IMR-90 (cell line): ENCODE measurements around the gene ST7. TPM values are rescaled to one million over a fixed set of nuclear protein-coding genes. Genes with fewer than 3 reads are reported as not detected.

Experiments used
- ATAC-seq: fragments of 200-7000 bp; cut with Tn5 transposase; 2 replicates; pipeline ENCODE4 v1.9.1; 2020; ENCODE audit warnings: low read depth, mild to moderate bottlenecking, moderate library complexity
- BruUV-seq: library from RNA; stranded (reverse); fragments of 400-500 nt; replicated peaks from 2 replicates; lab custom pipeline; 2021; lab: Mats Ljungman, UMichigan
- CTCF ChIA-PET: fragments of 300-600 bp; formaldehyde crosslinking; extraction: SDS; loops from one replicate; lab custom pipeline; 2021; ENCODE audit warnings: antibody characterized with exemption; lab: Yijun Ruan, JAX
- POLR2A ChIA-PET: fragments of 300-600 bp; sonication (Branson Sonifier 250); formaldehyde crosslinking; loops from one replicate; lab custom pipeline; 2022; ENCODE audit warnings: antibody characterized with exemption; ENCODE audit not compliant: unreplicated experiment; lab: Charles Lee
- DNase-seq: peaks from one replicate; pipeline ENCODE4 v3.0.0; 2013
- H2AFZ ChIP-seq: replicated peaks from 2 replicates; pipeline ENCODE3; 2013; ENCODE audit warnings: low read length, mild to moderate bottlenecking; ENCODE audit not compliant: poor library complexity
- H2AK5ac ChIP-seq: 2 replicates; pipeline ENCODE4 v1.6.1; 2013; ENCODE audit warnings: low read depth, low read length, inconsistent platforms
- H2AK9ac ChIP-seq: replicated peaks from 2 replicates; pipeline ENCODE3; 2013; ENCODE audit warnings: mild to moderate bottlenecking, low read depth, low read length, moderate library complexity; ENCODE audit not compliant: poor library complexity
- H2BK120ac ChIP-seq: 2 replicates; pipeline ENCODE4 v1.6.1; 2013; ENCODE audit warnings: low read depth, low read length, inconsistent platforms
- H2BK15ac ChIP-seq: 3 replicates; pipeline ENCODE4 v1.6.1; 2013; ENCODE audit warnings: low read depth, low read length, inconsistent platforms
- H2BK20ac ChIP-seq: 2 replicates; pipeline ENCODE4 v1.6.1; 2013; ENCODE audit warnings: low read depth, mild to moderate bottlenecking, inconsistent platforms, low read length, moderate library complexity
- H2BK5ac ChIP-seq: 2 replicates; pipeline ENCODE4 v1.6.1; 2013; ENCODE audit warnings: mild to moderate bottlenecking, low read depth, low read length, inconsistent platforms; ENCODE audit not compliant: poor library complexity, severe bottlenecking
- H3K14ac ChIP-seq: replicated peaks from 2 replicates; pipeline ENCODE4 v1.6.1; 2013; ENCODE audit warnings: low read depth, low read length, inconsistent platforms
- H3K18ac ChIP-seq: 2 replicates; pipeline ENCODE4 v1.6.1; 2013; ENCODE audit warnings: low read depth, low read length, control low read depth
- H3K23ac ChIP-seq: 2 replicates; pipeline ENCODE4 v1.6.1; 2013; ENCODE audit warnings: low read depth, low read length, inconsistent platforms
- H3K27ac ChIP-seq: 2 replicates; pipeline ENCODE4 v1.5.1; 2013; ENCODE audit warnings: mild to moderate bottlenecking, control low read depth, low read length; ENCODE audit not compliant: insufficient read depth
- H3K27me3 ChIP-seq: 2 replicates; pipeline ENCODE4 v1.6.1; 2013; ENCODE audit warnings: low read length; ENCODE audit not compliant: control insufficient read depth, insufficient read depth
- H3K36me3 ChIP-seq: 2 replicates; pipeline ENCODE4 v1.6.1; 2013; ENCODE audit warnings: low read length, mixed read lengths; ENCODE audit not compliant: control insufficient read depth, insufficient read depth
- H3K4ac ChIP-seq: 2 replicates; pipeline ENCODE4 v1.6.1; 2013; ENCODE audit warnings: low read depth, low read length, inconsistent platforms
- H3K4me1 ChIP-seq: 2 replicates; pipeline ENCODE4 v1.6.1; 2013; ENCODE audit warnings: low read length, mixed read lengths; ENCODE audit not compliant: control insufficient read depth, insufficient read depth
- H3K4me2 ChIP-seq: 2 replicates; pipeline ENCODE4 v1.6.1; 2013; ENCODE audit warnings: low read depth, mild to moderate bottlenecking, control low read depth, low read length, moderate library complexity
- H3K4me3 ChIP-seq: 2 replicates; pipeline ENCODE4 v1.5.1; 2013; ENCODE audit warnings: low read depth, mild to moderate bottlenecking, control low read depth, low read length, moderate library complexity; ENCODE audit not compliant: insufficient read depth
- H3K56ac ChIP-seq: 2 replicates; pipeline ENCODE4 v1.6.1; 2013; ENCODE audit warnings: low read length, inconsistent platforms; ENCODE audit not compliant: insufficient read depth; ENCODE audit errors: extremely low read depth
- H3K79me1 ChIP-seq, 2 experiments: 2 replicates each; pipeline ENCODE4 v1.6.1; 2013; ENCODE audit warnings: low read length in 2 of 2, inconsistent platforms in 1 of 2, low read depth in 1 of 2
- H3K9ac ChIP-seq: 2 replicates; pipeline ENCODE4 v1.6.1; 2013; ENCODE audit warnings: low read depth, low read length, control low read depth
- H3K9me1 ChIP-seq: 2 replicates; pipeline ENCODE4 v1.6.1; 2013; ENCODE audit warnings: low read length, inconsistent platforms; ENCODE audit not compliant: insufficient read depth
- H3K9me3 ChIP-seq: 2 replicates; pipeline ENCODE4 v1.6.1; 2013; ENCODE audit warnings: low read length; ENCODE audit not compliant: control insufficient read depth, insufficient read depth
- H4K20me1 ChIP-seq: 2 replicates; pipeline ENCODE4 v1.6.1; 2013; ENCODE audit warnings: low read length, inconsistent platforms; ENCODE audit not compliant: insufficient read depth
- H4K5ac ChIP-seq: 2 replicates; pipeline ENCODE4 v1.6.1; 2013; ENCODE audit warnings: mild to moderate bottlenecking, low read depth, low read length, control low read depth
- H4K8ac ChIP-seq, 2 experiments: 2 replicates each; pipeline ENCODE4 v1.6.1; 2013; ENCODE audit warnings: low read depth in 2 of 2, low read length in 2 of 2, control low read depth in 1 of 2, inconsistent platforms in 1 of 2
- H4K91ac ChIP-seq: 2 replicates; pipeline ENCODE4 v1.6.1; 2013; ENCODE audit warnings: low read depth, low read length, inconsistent platforms; ENCODE audit not compliant: insufficient read depth
- BHLHE40 ChIP-seq: fragments of 150-350 bp; IDR thresholded peaks from 2 replicates; pipeline ENCODE4 v1.6.1; 2016; ENCODE audit warnings: mild to moderate bottlenecking, low read depth, low read length
- CEBPB ChIP-seq: IDR thresholded peaks from 2 replicates; pipeline ENCODE4 v1.6.1; 2012; ENCODE audit warnings: low read depth, low read length, improper control_type of control experiment
- CHD1 ChIP-seq: IDR thresholded peaks from 2 replicates; pipeline ENCODE4 v1.6.1; 2012; ENCODE audit warnings: low read depth, low read length, improper control_type of control experiment
- CTCF ChIP-seq: conservative IDR thresholded peaks from 2 replicates; pipeline ENCODE4 v1.5.1; 2012; ENCODE audit warnings: mild to moderate bottlenecking, low read depth, low read length, improper control_type of control experiment
- ELK1 ChIP-seq: fragments of 150-350 bp; IDR thresholded peaks from 2 replicates; pipeline ENCODE4 v1.6.1; 2016; ENCODE audit warnings: low read depth, mild to moderate bottlenecking, low read length, moderate library complexity, borderline replicate concordance
- FOS ChIP-seq: fragments of 150-350 bp; IDR thresholded peaks from 2 replicates; pipeline ENCODE4 v1.6.1; 2016; ENCODE audit warnings: low read depth, low read length
- MAFK ChIP-seq: IDR thresholded peaks from 2 replicates; pipeline ENCODE4 v1.6.1; 2012; ENCODE audit warnings: low read depth, low read length, improper control_type of control experiment
- MAZ ChIP-seq: IDR thresholded peaks from 2 replicates; pipeline ENCODE4 v1.6.1; 2012; ENCODE audit warnings: low read depth, mild to moderate bottlenecking, low read length, improper control_type of control experiment, moderate library complexity, borderline replicate concordance
- MXI1 ChIP-seq: IDR thresholded peaks from 2 replicates; pipeline ENCODE4 v1.6.1; 2012; ENCODE audit warnings: low read depth, mild to moderate bottlenecking, low read length, moderate library complexity, borderline replicate concordance
- NFE2L2 ChIP-seq: fragments of 150-350 bp; IDR thresholded peaks from 2 replicates; pipeline ENCODE4 v1.6.1; 2016; ENCODE audit warnings: low read depth, mild to moderate bottlenecking, low read length
- POLR2A ChIP-seq: IDR thresholded peaks from 2 replicates; pipeline ENCODE4 v1.6.1; 2012; ENCODE audit warnings: mild to moderate bottlenecking, low read depth, low read length
- RAD21 ChIP-seq: IDR thresholded peaks from 2 replicates; pipeline ENCODE4 v1.6.1; 2012; ENCODE audit warnings: low read length, improper control_type of control experiment
- RCOR1 ChIP-seq: IDR thresholded peaks from 2 replicates; pipeline ENCODE4 v1.6.1; 2012; ENCODE audit warnings: mild to moderate bottlenecking, low read length, improper control_type of control experiment; ENCODE audit not compliant: insufficient replicate concordance
- RFX5 ChIP-seq: IDR thresholded peaks from 2 replicates; pipeline ENCODE4 v1.8.0; 2012; ENCODE audit warnings: low read depth, mild to moderate bottlenecking, low read length, moderate library complexity
- SMC3 ChIP-seq: fragments of 150-350 bp; IDR thresholded peaks from 2 replicates; pipeline ENCODE4 v1.6.1; 2016; ENCODE audit warnings: low read depth, mild to moderate bottlenecking, antibody characterized with exemption, low read length, moderate library complexity
- USF2 ChIP-seq: fragments of 150-350 bp; IDR thresholded peaks from 2 replicates; pipeline ENCODE4 v1.6.1; 2017; ENCODE audit warnings: mild to moderate bottlenecking, antibody characterized with exemption, low read length, low read depth
- whole genome bisulfite sequencing, 2 experiments: methylation state at CpG; one replicate each; pipeline versions ENCODE4 v1.1.5 to v1.1.7; 2013; ENCODE audit warnings: missing lambda C conversion rate in 2 of 2; ENCODE audit not compliant: insufficient read length in 1 of 2; ENCODE audit errors: extremely low coverage in 2 of 2; 5-methylcytosine and 5-hydroxymethylcytosine counted together
- dilution Hi-C: fragments of 300-500 bp; cut with HindIII; formaldehyde crosslinking; loops from one replicate; pipeline ENCODE4 v1.14.3; 2018; ENCODE audit warnings: low sequenced_read_pairs; ENCODE audit not compliant: unreplicated experiment
- in situ Hi-C: fragments of 300-500 bp; cut with MboI; formaldehyde crosslinking; loops from 3 replicates; pipeline ENCODE4 v1.14.3; 2019; ENCODE audit warnings: low sequenced_read_pairs, inconsistent platforms, mixed read lengths
- intact Hi-C: fragments of 100-400 bp; cut with micrococcal nuclease; formaldehyde crosslinking; loops from 2 replicates; pipeline ENCODE4 v1.10.0; 2022
- polyA plus RNA-seq, 3 experiments: library from polyadenylated mRNA; depleted of rRNA; stranded (reverse); fragments of >200 nt; gene quantifications; 2 replicates each; pipeline ENCODE4 v1.2.3, GENCODE V29; 2012; ENCODE audit warnings: low replicate concordance in 1 of 3
- total RNA-seq: library from RNA; depleted of rRNA; stranded (reverse); fragments of >200 nt; gene quantifications from 2 replicates; pipeline ENCODE4 v1.2.3, GENCODE V29; 2012

ST7 gene
- total and polyA plus RNA-seq, 2 of the 4 experiments (the other 2 are of a cell fraction), result 18.6 to 26.0 TPM

- Histone ChIP-seq H2BK5ac (no peak overlapping the region), H2BK120ac (peak overlapping the region; percentile 16; the same call in 1 of the 2 replicates), H3K9me1 (no peaks in the 10 kb centered on the region), H2BK15ac (no peak overlapping the region), H2BK20ac (no peak overlapping the region), H3K9ac (no peak overlapping the region), H3K4me3 (no peak overlapping the region), H3K79me1 (peaks cover 4 to 6% of the 10 kb centered on the region in 2 experiments; a peak in 1 of 4 replicates), H3K27ac (no peak overlapping the region), H4K5ac (no peak overlapping the region), H4K91ac (no peak overlapping the region), H3K36me3 (no peaks in the 10 kb centered on the region; the same call in 1 of the 2 replicates), H3K14ac (no peak overlapping the region), H3K4me2 (no peak overlapping the region), H3K18ac (no peak overlapping the region), H2AK5ac (0 out of 2 replicates have a peak overlapping the region, but pooled peaks have one; percentile 29), H3K23ac (no peak overlapping the region), H3K4me1 (peaks cover 15% of the 10 kb centered on the region), H3K4ac (peak overlapping the region; percentile 37; the same call in 1 of the 2 replicates), H2AFZ (no peak overlapping the region), H3K27me3 (no peaks in the 10 kb centered on the region), H3K9me3 (no peaks in the 10 kb centered on the region), H4K20me1 (no peaks in the 10 kb centered on the region), H2AK9ac (no peak overlapping the region), H3K56ac (no peak overlapping the region), H4K8ac (0 out of 4 replicates have a peak overlapping the region, but pooled peaks of 1 of the 2 experiments have one; percentile 35)
- WGBS, 2 experiments, result no CpG with 5 or more reads among the region's 5 CpGs
- in situ Hi-C loops (no loop called here), dilution Hi-C loops (no loop called here), intact Hi-C loops (no loop called here)
- ATAC-seq, result no peak
- DNase-seq, result no peak
- ChIA-PET POLR2A (no interaction called here), CTCF (interaction anchor here (1.2 kb wide), 1 partner anchor 11 kb away, joined by 4 read pairs; no protein-coding TSS in a partner anchor)
- no TSS peak for BruUV-seq
- no peak for TF ChIP-seq MAZ
- TF ChIP-seq BHLHE40, result no peak
- no peak for TF ChIP-seq CHD1
- TF ChIP-seq POLR2A, result no peak
- no peak for TF ChIP-seq FOS
- TF ChIP-seq ELK1, result no peak
- no peak for TF ChIP-seq CTCF
- TF ChIP-seq RCOR1, result no peak
- TF ChIP-seq CEBPB, result no peak
- TF ChIP-seq RFX5, result no peak
- no peak for TF ChIP-seq MAFK
- TF ChIP-seq USF2, result no peak
- TF ChIP-seq NFE2L2, result no peak
- no peak for TF ChIP-seq RAD21
- TF ChIP-seq MXI1, result no peak
- no peak for TF ChIP-seq SMC3
Measured at GRCh38 chr7:117130262-117130661, 177.0 kb downstream of the ST7 start.
